Esophagus squamous epithelium (tissue), 4 donors: ENCODE measurements around the gene ANTXR2.

Experiments
- CTCF ChIP-seq, 6 experiments: fragments of 450-650 bp in 4 of 6; fragments of 200-600 bp in 2 of 6; sonication (generic) in 2 of 6; IDR thresholded peaks; one replicate each; pipeline ENCODE4 v1.5.1; 2016 to 2019; ENCODE audit warnings: antibody characterized with exemption in 6 of 6, mild to moderate bottlenecking in 4 of 6, moderate library complexity in 4 of 6
- POLR2A ChIP-seq, 4 donors: fragments of 450-650 bp; IDR thresholded peaks; one replicate each; pipeline ENCODE4 v1.6.1; 2017; ENCODE audit warnings: antibody characterized with exemption in 4 of 4, mild to moderate bottlenecking in 4 of 4, moderate library complexity in 3 of 4

GRCh38 chr4:80104927-80105326 lies 31.9 kb upstream of the ANTXR2 start:
- no peak for TF ChIP-seq POLR2A (IDR thresholded peaks at IDR 0.05)
- TF ChIP-seq CTCF (IDR thresholded peaks at IDR 0.05), result no peak
